Type B pancreatic cell (in vitro differentiated cells): ENCODE measurements around the gene IGFBP5. TPM values are rescaled to one million over a fixed set of nuclear protein-coding genes. Genes with fewer than 3 reads are reported as not detected.

Source experiments
- DNase-seq: peaks from one replicate; pipeline ENCODE4 v3.0.0; 2021; ENCODE audit warnings: mixed read lengths; ENCODE audit not compliant: unreplicated experiment; ENCODE audit errors: extremely low spot score
- H3K27ac Mint-ChIP-seq: 2 replicates; pipeline ENCODE4 v1.8.0; 2021; ENCODE audit warnings: mild to moderate bottlenecking, mixed read lengths
- H3K27me3 Mint-ChIP-seq: 2 replicates; pipeline ENCODE4 v1.8.0; 2021; ENCODE audit warnings: mixed read lengths
- H3K36me3 Mint-ChIP-seq: 2 replicates; pipeline ENCODE4 v1.8.0; 2021; ENCODE audit warnings: mixed read lengths
- H3K4me1 Mint-ChIP-seq: one replicate; pipeline ENCODE4 v1.8.0; 2021; ENCODE audit warnings: mixed read lengths; ENCODE audit not compliant: unreplicated experiment
- H3K4me3 Mint-ChIP-seq: 2 replicates; pipeline ENCODE4 v1.8.0; 2021; ENCODE audit warnings: mild to moderate bottlenecking, mixed read lengths
- H3K9me3 Mint-ChIP-seq: 2 replicates; pipeline ENCODE4 v1.8.0; 2021; ENCODE audit warnings: mixed read lengths
- total RNA-seq: library from RNA; stranded (reverse); gene quantifications from 2 replicates; pipeline ENCODE4 v1.2.1, GENCODE V29; 2021; ENCODE audit warnings: low replicate concordance
- TF ChIP-seq, protein P1 (sequence below): fragments of 200-600 bp; sonication (generic); conservative IDR thresholded peaks from 2 replicates; pipeline ENCODE4 v1.5.0; 2021; ENCODE audit warnings: antibody characterized with exemption, mild to moderate bottlenecking

IGFBP5 gene
- total RNA-seq, 1 donor from 2014 or later = 245 TPM

- no peak for DNase-seq
- H3K36me3 Mint-ChIP-seq = peaks cover 4% of the 10 kb centered on the region
- TF ChIP-seq, protein P1, sequence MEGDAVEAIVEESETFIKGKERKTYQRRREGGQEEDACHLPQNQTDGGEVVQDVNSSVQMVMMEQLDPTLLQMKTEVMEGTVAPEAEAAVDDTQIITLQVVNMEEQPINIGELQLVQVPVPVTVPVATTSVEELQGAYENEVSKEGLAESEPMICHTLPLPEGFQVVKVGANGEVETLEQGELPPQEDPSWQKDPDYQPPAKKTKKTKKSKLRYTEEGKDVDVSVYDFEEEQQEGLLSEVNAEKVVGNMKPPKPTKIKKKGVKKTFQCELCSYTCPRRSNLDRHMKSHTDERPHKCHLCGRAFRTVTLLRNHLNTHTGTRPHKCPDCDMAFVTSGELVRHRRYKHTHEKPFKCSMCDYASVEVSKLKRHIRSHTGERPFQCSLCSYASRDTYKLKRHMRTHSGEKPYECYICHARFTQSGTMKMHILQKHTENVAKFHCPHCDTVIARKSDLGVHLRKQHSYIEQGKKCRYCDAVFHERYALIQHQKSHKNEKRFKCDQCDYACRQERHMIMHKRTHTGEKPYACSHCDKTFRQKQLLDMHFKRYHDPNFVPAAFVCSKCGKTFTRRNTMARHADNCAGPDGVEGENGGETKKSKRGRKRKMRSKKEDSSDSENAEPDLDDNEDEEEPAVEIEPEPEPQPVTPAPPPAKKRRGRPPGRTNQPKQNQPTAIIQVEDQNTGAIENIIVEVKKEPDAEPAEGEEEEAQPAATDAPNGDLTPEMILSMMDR = no peak
- no peaks in the 10 kb centered on the region for H3K9me3 Mint-ChIP-seq
- peaks cover 7% of the 10 kb centered on the region for H3K27me3 Mint-ChIP-seq
- no peak overlapping the region for H3K27ac Mint-ChIP-seq
- H3K4me3 Mint-ChIP-seq = no peak overlapping the region
- H3K4me1 Mint-ChIP-seq = peaks cover 7% of the 10 kb centered on the region
Measured at GRCh38 chr2:216671081-216671411, 24.3 kb downstream of the IGFBP5 start.

DNA sequence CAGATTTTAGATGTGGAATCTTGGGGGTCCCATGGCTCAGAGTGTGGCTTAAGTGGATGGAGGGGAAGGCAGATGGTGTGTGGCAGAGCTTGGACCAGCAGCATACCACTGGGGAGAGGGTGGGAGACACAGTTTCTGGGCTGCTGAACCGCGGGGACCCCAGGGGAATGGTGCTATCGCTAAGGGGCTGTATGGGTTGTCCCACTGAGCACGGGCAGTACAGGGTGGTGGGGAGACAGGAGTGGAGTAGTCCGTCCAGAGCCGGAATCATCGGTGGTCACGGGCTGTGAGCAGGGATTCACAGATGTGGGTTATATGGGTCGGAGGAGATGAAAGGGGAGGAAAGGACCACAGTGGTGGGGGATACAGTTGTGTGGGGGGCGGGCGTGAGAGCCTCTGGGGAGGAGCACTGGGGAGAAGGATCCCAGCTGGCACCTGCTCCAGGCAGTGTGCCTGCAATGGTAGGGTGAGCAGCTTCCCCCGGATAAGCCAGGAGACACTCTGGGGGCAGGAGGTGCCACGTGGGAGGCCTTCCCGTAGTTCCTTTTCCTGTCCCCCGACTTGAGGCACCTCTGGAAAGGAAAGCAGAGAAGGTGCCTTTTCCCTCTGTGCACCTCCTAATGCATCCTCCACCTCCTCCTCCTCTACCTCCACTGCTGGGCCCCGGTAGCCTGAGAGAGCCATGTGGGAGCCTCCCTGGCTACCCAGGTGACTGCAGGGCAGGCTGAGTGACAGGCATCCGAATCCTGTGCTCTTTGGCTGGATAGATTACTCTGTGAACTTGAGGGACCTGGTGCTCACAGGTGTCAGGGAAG is 24.9 kb downstream of the IGFBP5 start:
- Mint-ChIP-seq H3K4me1 (peaks cover 13% of the 10 kb centered on the region), H3K4me3 (no peak overlapping the region), H3K9me3 (no peaks in the 10 kb centered on the region), H3K27me3 (peaks cover 7% of the 10 kb centered on the region), H3K27ac (no peak overlapping the region), H3K36me3 (no peaks in the 10 kb centered on the region)
- TF ChIP-seq, protein P1 = no peak
- DNase-seq = no peak

GRCh38 chr2:216666461-216667233 is 28.7 kb downstream of the IGFBP5 start:
- TF ChIP-seq, protein P1 = peak; percentile 99
- Mint-ChIP-seq H3K27ac (no peak overlapping the region), H3K4me3 (no peak overlapping the region), H3K36me3 (peaks cover 5% of the 10 kb centered on the region), H3K9me3 (no peaks in the 10 kb centered on the region), H3K27me3 (peaks cover 7% of the 10 kb centered on the region), H3K4me1 (peaks cover 14% of the 10 kb centered on the region)
- peak; percentile 82 for DNase-seq

- H3K36me3 Mint-ChIP-seq = peaks cover 5% of the 10 kb centered on the region
- peak overlapping the region; percentile 18 for H3K27ac Mint-ChIP-seq
- peaks cover 7% of the 10 kb centered on the region for H3K27me3 Mint-ChIP-seq
- no peaks in the 10 kb centered on the region for H3K9me3 Mint-ChIP-seq
- TF ChIP-seq, protein P1 = no peak
- DNase-seq = no peak
- peaks cover 14% of the 10 kb centered on the region for H3K4me1 Mint-ChIP-seq
- no peak overlapping the region for H3K4me3 Mint-ChIP-seq
Measured at GRCh38 chr2:216665717-216666116, 29.6 kb downstream of the IGFBP5 start.

- H3K9me3 Mint-ChIP-seq = no peaks in the 10 kb centered on the region
- peak overlapping the region; percentile 18 for H3K27ac Mint-ChIP-seq
- H3K27me3 Mint-ChIP-seq = peaks cover 7% of the 10 kb centered on the region
- DNase-seq = no peak
- no peak overlapping the region for H3K4me3 Mint-ChIP-seq
- peaks cover 8% of the 10 kb centered on the region for H3K36me3 Mint-ChIP-seq
- TF ChIP-seq, protein P1 = no peak
- H3K4me1 Mint-ChIP-seq = peaks cover 14% of the 10 kb centered on the region
Measured at GRCh38 chr2:216665242-216665641, 30.1 kb downstream of the IGFBP5 start.
